DLD1 (cell line): ENCODE results near the gene PRR7.

Experiments
- in situ Hi-C: cut with HindIII; loops from 2 replicates; pipeline ENCODE4 v1.10.0; 2017; ENCODE audit warnings: low sequenced_read_pairs

The PRR7 gene

GRCh38 chr5:177466861-177467260 lies 20.2 kb downstream of the PRR7 start:
- in situ Hi-C loops, result no loop called here

DNA sequence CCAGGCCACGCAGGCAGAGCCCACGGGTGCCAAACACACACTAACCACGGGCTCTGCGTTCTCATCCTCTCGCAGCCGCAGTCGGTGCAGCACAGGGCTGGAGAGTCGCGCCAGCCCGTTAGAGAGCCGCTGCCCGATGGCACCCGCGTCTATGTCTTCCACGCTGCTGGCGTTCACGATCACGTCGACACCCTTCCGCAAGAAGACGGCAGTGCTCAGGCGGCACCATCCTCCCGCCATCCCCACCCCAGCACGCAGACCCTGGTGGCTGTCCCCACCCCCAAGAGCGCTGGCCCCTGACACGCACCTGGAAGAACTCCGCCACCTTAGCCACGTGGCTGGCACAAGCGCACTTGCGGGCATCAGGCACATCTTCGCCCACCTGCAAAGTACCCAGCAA lies 20.8 kb downstream of the PRR7 start:
- in situ Hi-C loops, result no loop called here

GRCh38 chr5:177468329-177468684 lies 21.7 kb downstream of the PRR7 start:
- in situ Hi-C loops, result no loop called here

- in situ Hi-C loops, result no loop called here
Observed at GRCh38 chr5:177468685-177469628, 22.3 kb downstream of the PRR7 start.

DNA sequence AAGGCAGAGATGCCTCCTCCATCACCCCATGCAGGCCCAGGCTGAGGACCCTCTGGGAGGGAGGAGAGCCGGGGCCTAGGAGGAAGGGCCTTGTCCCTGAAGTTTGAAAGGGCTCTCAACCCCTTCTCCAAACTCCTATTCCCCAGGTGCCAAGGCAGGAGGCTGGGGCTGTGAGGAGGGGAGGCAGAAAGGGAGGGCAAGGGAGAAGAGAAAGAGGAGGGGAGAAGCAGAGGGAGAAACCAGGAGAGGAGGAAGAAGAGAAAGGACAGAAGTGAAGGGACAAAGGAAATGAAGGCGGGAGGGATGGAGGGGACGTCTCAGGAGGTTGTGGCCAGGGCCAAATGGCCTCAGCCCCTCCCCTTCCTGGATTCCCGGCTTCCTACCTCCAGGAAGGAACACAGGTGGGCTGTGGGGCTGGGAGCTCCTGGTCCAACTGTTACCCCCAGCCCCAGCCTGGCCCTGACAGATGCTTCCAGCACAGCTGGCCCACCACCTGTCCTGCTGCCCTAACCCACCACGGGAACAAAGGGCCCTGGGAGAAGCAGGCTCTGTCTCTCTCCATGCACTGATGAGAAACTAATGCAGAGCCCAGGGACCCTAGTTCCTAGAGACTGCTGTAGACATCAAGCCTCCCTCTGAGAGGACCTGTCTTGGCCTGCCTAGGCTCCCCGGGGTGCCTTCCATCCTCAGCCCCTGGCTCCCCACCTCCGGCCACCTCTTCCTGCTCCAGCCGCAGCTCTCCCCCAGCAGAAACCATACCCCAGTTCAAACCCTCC lies 23.3 kb downstream of the PRR7 start:
- in situ Hi-C loops, result no loop called here

DNA sequence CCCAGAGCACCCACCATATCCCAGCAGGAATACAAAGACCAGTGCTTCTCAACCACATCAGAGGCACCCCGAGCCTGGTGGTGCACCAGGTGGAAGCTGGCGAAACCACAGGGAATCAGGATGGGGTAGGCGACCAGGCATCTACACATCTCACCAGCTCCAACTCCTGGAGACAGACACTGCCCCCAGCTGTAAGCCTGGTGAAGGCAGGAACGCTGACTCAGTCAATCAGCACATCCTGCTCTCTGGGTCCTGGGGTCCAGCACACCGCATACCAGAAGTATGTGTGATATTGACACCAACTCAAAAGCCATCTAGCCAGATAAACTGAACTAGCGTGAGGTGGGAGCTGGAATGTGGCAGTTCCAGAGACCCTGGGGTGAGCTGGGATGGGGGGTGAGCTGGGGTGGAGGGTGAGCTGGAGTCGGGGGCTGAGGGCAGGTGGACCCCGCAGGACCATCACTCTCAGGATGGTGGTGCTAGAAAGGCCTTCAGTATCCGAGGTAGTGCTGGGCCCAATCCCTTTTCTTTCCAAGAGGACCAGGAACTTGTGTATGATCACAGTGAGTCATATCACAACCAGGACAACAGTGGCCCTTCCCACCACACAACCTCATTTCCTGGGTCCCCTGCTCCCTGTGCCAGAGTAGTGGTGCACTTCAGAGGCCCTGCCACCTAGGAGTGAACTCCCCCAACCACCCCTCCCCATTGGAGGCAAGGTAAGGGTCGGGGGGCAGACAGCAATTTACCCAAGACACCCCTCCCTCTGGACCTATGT lies 24.3 kb downstream of the PRR7 start:
- in situ Hi-C loops, result no loop called here

- in situ Hi-C loops, result no loop called here
Observed at GRCh38 chr5:177471610-177472356, 25.2 kb downstream of the PRR7 start.

GRCh38 chr5:177472460-177473442 lies 26.1 kb downstream of the PRR7 start:
- in situ Hi-C loops, result no loop called here

- in situ Hi-C loops, result no loop called here
Observed at GRCh38 chr5:177473443-177474001, 26.9 kb downstream of the PRR7 start, which contains the start of gene DBN1. Gene DBN1, minus strand, starts transcription at chr5:177473634. Its CDS starts 113 bp downstream, at chr5:177473521.

- in situ Hi-C loops, result no loop called here
Observed at GRCh38 chr5:177474002-177474476, 27.4 kb downstream of the PRR7 start.

GRCh38 chr5:177474846-177475562 lies 28.4 kb downstream of the PRR7 start:
- in situ Hi-C loops, result no loop called here

DNA sequence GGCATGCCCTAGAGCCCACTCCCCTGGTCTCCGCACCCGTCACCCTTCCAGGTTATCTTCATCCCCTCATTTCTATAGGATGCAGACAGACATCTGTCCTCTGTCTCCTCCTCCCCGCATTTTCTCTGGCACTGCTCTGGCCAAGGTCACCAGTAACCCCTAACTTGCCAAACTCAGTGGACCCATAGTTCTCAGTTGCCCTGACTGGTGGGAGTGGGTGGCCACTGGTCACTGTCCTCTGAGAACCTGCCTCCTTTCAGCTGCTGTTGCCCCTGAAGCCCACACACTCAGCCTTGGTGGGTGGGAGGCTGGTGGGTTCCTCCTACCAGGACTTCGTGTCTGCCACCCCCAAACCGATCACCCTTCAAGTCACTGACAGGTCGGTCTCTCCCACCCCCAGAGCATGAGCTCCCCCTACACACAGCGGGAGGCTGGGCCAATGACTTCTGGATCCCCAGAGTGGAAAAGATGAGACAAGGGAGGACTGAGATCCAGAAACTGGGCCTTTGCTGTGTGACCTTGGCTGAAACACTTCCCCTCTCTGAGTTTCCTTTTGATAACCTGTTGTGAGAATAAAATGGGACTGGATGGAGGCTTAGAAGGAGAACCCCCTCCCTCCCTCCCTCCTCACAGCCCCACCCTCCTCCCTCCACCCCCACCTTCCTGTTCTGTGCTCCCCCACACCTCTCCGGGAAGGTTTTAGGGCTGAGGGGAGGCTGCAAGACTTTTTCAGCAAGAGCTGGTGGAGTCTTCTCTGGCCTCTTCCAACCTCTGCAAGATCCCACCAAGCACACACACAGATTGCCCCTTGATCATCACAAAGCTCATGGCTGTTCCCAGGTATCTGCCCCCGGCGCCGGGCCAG lies 29.2 kb downstream of the PRR7 start:
- in situ Hi-C loops, result no loop called here

DNA sequence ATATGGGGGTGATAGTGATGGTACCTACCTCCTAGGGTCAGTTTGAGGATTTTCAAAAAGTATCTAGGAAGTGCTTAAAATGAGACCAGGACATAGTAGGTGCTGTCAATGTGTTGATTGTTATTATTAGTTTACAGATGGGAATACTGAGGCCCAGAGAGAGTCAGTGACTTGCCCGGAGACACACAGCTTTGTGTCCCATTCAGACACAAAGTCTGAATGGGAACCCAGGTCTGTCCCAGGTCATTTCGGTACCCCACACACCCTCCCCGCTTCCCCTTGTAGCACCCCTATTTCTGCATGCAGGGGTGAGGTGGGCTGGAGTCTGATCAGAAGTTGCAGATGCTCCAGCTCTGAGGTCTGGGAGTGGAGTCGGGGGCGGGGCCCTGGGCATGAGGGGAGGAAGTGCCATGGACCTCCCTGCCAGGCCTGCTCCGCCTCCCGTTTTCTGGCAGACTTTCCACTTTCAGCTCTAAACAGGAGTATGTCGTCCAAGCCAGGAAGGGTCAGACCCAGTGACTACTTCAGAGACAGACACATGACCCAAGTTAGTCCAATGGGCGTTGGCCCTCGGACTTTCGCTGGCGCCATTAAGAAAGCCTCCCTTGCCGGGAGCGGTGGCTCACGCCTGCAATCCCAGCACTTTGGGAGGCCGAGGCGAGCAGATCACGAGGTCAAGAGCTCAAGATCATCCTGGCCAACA lies 30.1 kb downstream of the PRR7 start:
- in situ Hi-C loops, result no loop called here

DNA sequence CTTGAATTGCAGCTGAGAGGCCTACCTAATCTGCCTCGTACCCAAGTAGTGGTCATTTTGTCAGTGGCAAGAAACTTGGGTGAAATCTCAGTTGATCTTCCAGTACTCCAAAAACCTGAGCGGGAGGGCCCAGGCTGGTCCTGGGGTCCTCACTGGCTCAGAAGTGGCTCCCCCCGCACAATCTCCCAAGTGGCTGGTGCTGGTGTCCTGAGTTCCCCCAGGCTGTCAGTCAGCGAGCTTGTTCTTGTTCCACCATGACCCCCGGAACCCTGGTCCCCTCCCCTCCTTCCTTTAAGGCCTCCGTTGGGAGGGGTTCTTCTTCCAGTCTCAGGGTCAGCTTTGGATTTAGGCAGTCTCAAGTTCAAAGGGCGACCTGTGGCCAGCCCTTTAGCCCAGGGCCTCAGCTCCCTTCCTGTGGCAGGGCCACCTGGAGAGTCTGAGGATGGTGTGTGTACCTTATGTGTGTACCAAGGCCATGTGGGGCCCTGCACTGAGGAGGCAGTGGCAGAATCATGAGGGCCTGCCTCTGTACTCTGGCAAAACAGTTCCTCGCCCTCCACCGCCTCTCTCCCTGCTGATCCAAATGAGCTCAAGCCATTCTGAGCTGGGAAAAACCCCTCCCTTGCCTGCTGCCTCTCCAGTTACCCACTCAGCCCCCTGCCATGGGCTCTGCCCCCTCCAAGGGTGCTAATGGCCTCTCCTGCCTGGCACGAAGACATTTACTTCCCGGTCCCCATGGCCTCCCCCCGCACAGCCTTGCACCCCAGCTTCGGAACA lies 31.3 kb downstream of the PRR7 start:
- in situ Hi-C loops, result no loop called here

DNA sequence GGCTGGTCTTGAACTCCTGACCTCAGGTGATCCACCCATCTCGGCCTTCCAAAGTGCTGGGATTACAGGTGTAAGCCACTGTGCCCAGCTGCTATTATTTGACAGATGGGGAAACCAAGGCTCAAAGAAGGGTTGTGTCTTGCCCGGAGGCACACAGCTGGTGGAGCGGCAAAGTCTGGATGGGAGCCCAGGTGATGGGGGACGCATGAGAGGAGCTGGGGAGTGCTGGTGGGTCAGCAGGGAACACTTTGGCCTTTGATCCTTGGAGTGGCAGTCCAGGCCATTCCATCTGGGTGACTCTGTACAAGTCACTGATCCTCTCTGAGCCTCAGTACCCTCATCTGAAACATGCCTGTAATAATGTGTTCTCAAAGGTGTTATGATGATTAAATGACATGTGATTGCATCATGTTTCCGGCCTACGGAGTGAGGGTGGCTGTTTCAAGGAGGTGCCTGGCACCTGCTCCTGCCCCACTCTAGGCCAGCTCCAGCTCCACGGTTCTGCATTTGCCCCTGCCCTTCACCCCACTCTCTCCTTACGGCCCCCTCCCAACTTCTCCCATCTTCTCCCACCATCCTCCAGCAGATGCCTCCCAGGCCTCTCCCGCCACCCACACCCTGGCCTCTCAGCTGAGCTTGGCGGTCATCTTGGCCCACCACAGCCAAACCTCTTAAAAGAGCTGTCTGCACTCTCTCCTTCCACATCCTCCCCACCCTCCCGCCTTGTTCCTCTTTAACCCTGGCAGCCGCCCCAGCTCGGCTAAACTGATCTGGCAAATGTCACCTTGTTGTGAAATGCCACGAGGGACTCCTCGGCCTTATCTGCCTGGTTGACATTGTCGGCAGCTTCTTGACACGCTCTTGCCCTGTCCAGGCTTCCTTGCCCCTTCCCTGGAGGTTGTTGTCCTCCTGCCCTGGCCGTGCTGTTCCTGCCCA lies 32.4 kb downstream of the PRR7 start:
- in situ Hi-C loops, result no loop called here
